Stomach (tissue), 9 donors: Measurements from ENCODE around the gene SLC66A1. TPM values are rescaled to one million over a fixed set of nuclear protein-coding genes. Genes with fewer than 3 reads are reported as not detected.

Experiments
- DNase-seq, 2 donors: peaks; one replicate each; pipeline versions ENCODE4 v3.0.0 to v3.0.0-alpha.2; 2013 to 2019
- H3K27ac ChIP-seq, 5 donors: fragments of 200-600 bp in 4 of 5; sonication (generic) in 4 of 5; one replicate each; pipeline ENCODE4 v1.5.1; 2013 to 2019; ENCODE audit warnings: mild to moderate bottlenecking in 1 of 5, moderate library complexity in 1 of 5
- H3K27me3 ChIP-seq, 3 donors: fragments of 200-600 bp; sonication (generic); one replicate each; pipeline ENCODE4 v1.5.1; 2017 to 2019; ENCODE audit warnings: mixed run types in 1 of 3
- H3K36me3 ChIP-seq, 4 donors: fragments of 200-600 bp; sonication (generic); 1 replicate in 3 of 4; 2 replicates in 1 of 4; pipeline ENCODE4 v1.5.1; 2016 to 2019
- H3K4me1 ChIP-seq, 4 donors: fragments of 200-600 bp; sonication (generic); one replicate each; pipeline ENCODE4 v1.5.1; 2016 to 2019
- H3K4me3 ChIP-seq, 4 donors: fragments of 200-600 bp; sonication (generic) in 3 of 4; one replicate each; pipeline ENCODE4 v1.5.1; 2016 to 2019; ENCODE audit warnings: mild to moderate bottlenecking in 1 of 4
- H3K9me3 ChIP-seq, 4 donors: fragments of 200-600 bp; sonication (generic); one replicate each; pipeline ENCODE4 v1.5.1; 2016 to 2019
- CTCF ChIP-seq, 7 experiments: fragments of 450-650 bp in 4 of 7; fragments of 200-600 bp in 3 of 7; sonication (generic) in 3 of 7; IDR thresholded peaks; one replicate each; pipeline ENCODE4 v1.5.1; 2016 to 2019; ENCODE audit warnings: antibody characterized with exemption in 7 of 7, control low read depth in 2 of 7, mild to moderate bottlenecking in 1 of 7
- EP300 ChIP-seq: sonication (generic); formaldehyde crosslinking; IDR thresholded peaks from one replicate; pipeline ENCODE4 v1.6.1; 2017; ENCODE audit warnings: antibody characterized with exemption
- POLR2A ChIP-seq, 4 donors: fragments of 450-650 bp; IDR thresholded peaks; one replicate each; pipeline ENCODE4 v1.6.1; 2016; ENCODE audit warnings: antibody characterized with exemption in 4 of 4, control low read depth in 2 of 4, mild to moderate bottlenecking in 1 of 4, moderate library complexity in 1 of 4
- POLR2AphosphoS5 ChIP-seq, 3 donors: sonication (generic); formaldehyde crosslinking; IDR thresholded peaks; one replicate each; pipeline ENCODE4 v1.6.1; 2016; ENCODE audit warnings: antibody characterized with exemption in 3 of 3
- WGBS, 5 donors: extraction: QIAGEN DNeasy Blood & Tissue Kit in 3 of 5; methylation state at CpG; one replicate each; pipeline versions ENCODE4 v1.1.5 to v1.1.7; 2013 to 2018; 5-methylcytosine and 5-hydroxymethylcytosine counted together
- intact Hi-C: fragments of 100-400 bp; cut with DNase I; formaldehyde crosslinking; loops from one replicate; pipeline ENCODE4 v1.15.1; 2023; ENCODE audit warnings: low total_unique reads
- polyA plus RNA-seq, 3 donors: library from polyadenylated mRNA; stranded (reverse); fragments of 200-250 nt; gene quantifications; one replicate each; pipeline ENCODE4 v1.2.3, GENCODE V29; 2013
- total RNA-seq, 5 donors: library from RNA; depleted of rRNA; stranded (reverse); fragments of >200 nt; gene quantifications; one replicate each; pipeline versions ENCODE4 v1.1.0 to v1.2.3, GENCODE V29; 2014 to 2016
- donor health status: healthy with polysubstance abuse.
- donor health status: Bipolar disorder and iron deficiency.
- donor health status: healthy.

The SLC66A1 gene
- total and polyA plus RNA-seq, 8 donors: 1.8 to 14.5 (median 10.6) TPM

GRCh38 chr1:19370453-19371170 lies 58.5 kb downstream of the SLC66A1 start:
- intact Hi-C loops: loop anchor here (10.0 kb wide), 1 partner anchor 284 kb away; no protein-coding TSS in a partner anchor
- H3K27ac ChIP-seq: peak overlapping the region in 2 of 5 donors; percentile 8 to 44
- H3K36me3 ChIP-seq: peaks cover 19 to 55% (median 44%) of the 10 kb centered on the region in 4 donors

GRCh38 chr1:19371226-19372135 lies 59.4 kb downstream of the SLC66A1 start:
- WGBS, 5 donors: 88 to 96% (median 95%) methylated on average over 23 of the region's 23 CpGs
- TF ChIP-seq POLR2A (IDR thresholded peaks at IDR 0.05) (no peak), EP300 (no peak), POLR2AphosphoS5 (IDR thresholded peaks at IDR 0.05) (no peak), CTCF (IDR thresholded peaks at IDR 0.05) (no peak)
- H3K4me1 ChIP-seq: peaks cover 25 to 83% (median 66%) of the 10 kb centered on the region in 4 donors

More at GRCh38 chr1:19370453-19371170, 58.5 kb downstream of the SLC66A1 start:
- TF ChIP-seq EP300 (no peak), POLR2AphosphoS5 (IDR thresholded peaks at IDR 0.05) (no peak), CTCF (IDR thresholded peaks at IDR 0.05) (no peak), POLR2A (IDR thresholded peaks at IDR 0.05) (no peak)
- H3K4me3 ChIP-seq: no peak overlapping the region
- no peaks in the 10 kb centered on the region for H3K27me3 ChIP-seq
- no peak for DNase-seq
- no peaks in the 10 kb centered on the region for H3K9me3 ChIP-seq
- WGBS, 5 donors: 47 to 65% (median 53%) methylated on average over 13 of the region's 13 CpGs
- peaks cover 25 to 85% (median 68%) of the 10 kb centered on the region in 4 donors for H3K4me1 ChIP-seq

GRCh38 chr1:19372136-19372514 lies 60.0 kb downstream of the SLC66A1 start:
- Histone ChIP-seq H3K4me1 (peaks cover 25 to 77% (median 60%) of the 10 kb centered on the region in 4 donors), H3K4me3 (no peak overlapping the region), H3K9me3 (no peaks in the 10 kb centered on the region), H3K27me3 (no peaks in the 10 kb centered on the region), H3K36me3 (peaks cover 28 to 70% (median 58%) of the 10 kb centered on the region in 4 donors), H3K27ac (peak overlapping the region in 2 of 5 donors; percentile 43 to 64)
- 82 to 94% (median 91%) methylated on average over 5 of the region's 5 CpGs for WGBS, 5 donors
- DNase-seq: no peak
- intact Hi-C loops: loop anchor here (10.0 kb wide), 1 partner anchor 283 kb away; no protein-coding TSS in a partner anchor
- TF ChIP-seq POLR2AphosphoS5 (IDR thresholded peaks at IDR 0.05) (no peak), CTCF (IDR thresholded peaks at IDR 0.05) (no peak), POLR2A (IDR thresholded peaks at IDR 0.05) (no peak), EP300 (no peak)

More at GRCh38 chr1:19371226-19372135, 59.4 kb downstream of the SLC66A1 start:
- H3K4me3 ChIP-seq: no peak overlapping the region
- no peaks in the 10 kb centered on the region for H3K27me3 ChIP-seq
- no peak overlapping the region for H3K27ac ChIP-seq
- no peak for DNase-seq
- H3K36me3 ChIP-seq: peaks cover 25 to 64% (median 51%) of the 10 kb centered on the region in 4 donors
- H3K9me3 ChIP-seq: no peaks in the 10 kb centered on the region
- intact Hi-C loops: loop anchor here (10.0 kb wide), 1 partner anchor 283 kb away; no protein-coding TSS in a partner anchor

GRCh38 chr1:19372602-19373001 lies 60.5 kb downstream of the SLC66A1 start:
- H3K27me3 ChIP-seq: no peaks in the 10 kb centered on the region
- intact Hi-C loops: loop anchor here (10.0 kb wide), 1 partner anchor 282 kb away; no protein-coding TSS in a partner anchor
- peaks cover 31 to 75% (median 62%) of the 10 kb centered on the region in 4 donors for H3K36me3 ChIP-seq
- no peaks in the 10 kb centered on the region for H3K9me3 ChIP-seq
- peak overlapping the region in 3 of 5 donors; percentile 26 to 64 (median 43) for H3K27ac ChIP-seq
- TF ChIP-seq POLR2AphosphoS5 (IDR thresholded peaks at IDR 0.05) (no peak), POLR2A (IDR thresholded peaks at IDR 0.05) (no peak), EP300 (no peak), CTCF (IDR thresholded peaks at IDR 0.05) (no peak)
- no peak overlapping the region for H3K4me3 ChIP-seq
- no peak for DNase-seq
- WGBS, 5 donors: 78 to 91% (median 84%) methylated on average over 7 of the region's 7 CpGs
- H3K4me1 ChIP-seq: peaks cover 25 to 72% (median 55%) of the 10 kb centered on the region in 4 donors
